HG03103 (cell line): ENCODE measurements around the gene MS4A15.
"Not testable (repeated sequence)": the region's sequence is repeated elsewhere in the genome, so short reads cannot be mapped to it uniquely, and the experiment has no call there.

Source experiments
- ATAC-seq: cut with Tn5 transposase; IDR thresholded peaks from one replicate; pipeline ENCODE4 v1.9.1; 2021; ENCODE audit warnings: low read depth; ENCODE audit not compliant: unreplicated experiment

Gene MS4A15

DNA sequence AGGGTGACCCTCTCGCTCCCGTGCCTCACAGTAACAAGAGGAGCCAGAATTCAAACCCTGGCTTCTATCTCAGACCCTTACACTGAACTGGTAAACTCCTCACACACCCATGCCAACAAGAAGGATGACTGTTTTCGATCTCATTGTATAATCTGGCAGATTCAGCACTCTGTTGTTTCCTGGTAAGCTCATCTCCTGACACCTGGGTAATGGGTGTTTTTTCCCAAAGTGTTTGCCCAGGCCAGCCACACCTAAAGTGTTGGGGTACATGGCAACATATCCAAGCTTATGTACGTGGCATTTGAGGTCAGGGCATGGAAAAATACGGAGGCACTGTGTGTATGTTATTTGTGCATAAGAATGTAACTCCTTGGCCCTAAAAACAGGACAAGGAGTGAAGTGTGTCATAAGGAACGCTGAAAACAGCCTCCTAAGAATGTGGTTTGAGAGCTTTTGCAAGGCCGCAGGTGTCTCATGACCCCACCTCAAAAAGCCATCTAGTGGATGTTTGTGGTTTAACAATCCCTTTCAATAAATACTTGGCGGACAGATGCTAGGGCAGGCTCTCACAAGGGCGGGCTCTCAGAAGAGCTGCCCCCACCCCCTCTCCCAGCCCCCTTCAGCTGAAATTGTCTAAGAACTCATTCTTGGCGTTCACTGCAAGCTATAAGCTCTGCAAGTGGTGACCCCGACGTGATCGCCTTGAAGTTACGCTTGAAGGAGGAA is at the start of gene MS4A15:
TSS of gene MS4A15 (plus strand) at position 561 of the 726 bp plus-strand sequence. CDS start 6,867 bp downstream, outside the sequence.
- no peak for ATAC-seq

- ATAC-seq: no peak
Observed at GRCh38 chr11:60706931-60707330, 49.7 kb upstream of the MS4A15 start.

GRCh38 chr11:60710482-60710881 is 46.2 kb upstream of the MS4A15 start:
- ATAC-seq: no peak

DNA sequence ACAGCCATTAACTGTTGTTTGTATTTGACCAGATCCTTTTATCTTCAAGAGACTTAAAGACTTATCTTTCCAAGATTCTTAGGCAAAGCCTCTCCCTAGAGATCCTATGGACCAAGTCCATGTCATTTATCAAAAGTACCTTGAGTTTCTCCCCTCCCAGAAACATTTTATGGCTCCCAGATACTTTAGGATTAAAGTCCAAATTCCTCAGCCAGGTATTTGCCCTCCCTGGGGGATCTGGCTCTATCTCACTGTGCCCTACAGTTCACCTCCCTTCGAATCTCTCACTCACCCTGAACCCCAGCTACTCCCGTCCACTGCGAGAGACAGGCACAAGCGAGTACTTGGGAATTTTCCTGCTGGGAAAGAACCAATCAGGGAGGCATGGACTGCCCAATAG is 45.4 kb upstream of the MS4A15 start:
- ATAC-seq: no peak

DNA sequence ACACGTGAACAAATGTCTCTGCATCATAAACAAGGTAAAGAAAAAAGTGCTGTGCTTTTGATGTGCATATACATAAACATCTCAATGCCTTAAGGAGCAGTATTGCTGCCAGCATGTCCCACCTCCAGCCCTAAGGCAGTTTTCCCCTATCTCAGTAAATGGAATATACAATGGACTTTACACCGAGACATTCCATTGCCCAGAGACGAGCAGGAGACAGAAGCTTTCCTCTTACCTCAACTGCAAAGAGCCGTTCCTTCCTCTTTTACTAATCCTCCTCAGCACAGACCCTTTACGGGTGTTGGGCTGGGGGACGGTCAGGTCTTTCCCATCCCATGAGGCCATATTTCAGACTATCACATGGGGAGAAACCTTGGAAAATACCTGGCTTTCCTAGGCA is 43.2 kb upstream of the MS4A15 start:
- not testable (repeated sequence) for ATAC-seq

DNA sequence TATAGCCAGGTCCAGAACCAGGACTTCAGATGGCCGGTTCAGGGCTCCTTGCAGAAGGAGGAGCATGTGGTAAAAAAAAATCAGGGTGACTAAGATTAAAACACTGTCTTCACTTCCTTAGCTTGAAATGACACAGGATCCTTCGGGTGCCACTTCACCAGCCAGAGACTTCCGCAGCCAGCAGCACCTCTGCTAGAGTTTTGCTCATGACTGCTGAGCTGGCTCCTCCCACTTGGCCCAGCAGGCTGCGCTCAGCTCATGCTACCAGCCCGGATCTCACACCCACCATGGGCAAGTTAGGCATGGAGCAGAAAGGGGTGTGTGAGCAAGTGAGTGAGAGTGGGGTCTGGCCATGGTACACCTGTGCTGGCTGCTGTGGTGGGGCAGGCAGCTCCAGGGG is 38.7 kb upstream of the MS4A15 start:
- ATAC-seq: no peak

- ATAC-seq: no peak
Observed at GRCh38 chr11:60718524-60719316, 37.9 kb upstream of the MS4A15 start.

DNA sequence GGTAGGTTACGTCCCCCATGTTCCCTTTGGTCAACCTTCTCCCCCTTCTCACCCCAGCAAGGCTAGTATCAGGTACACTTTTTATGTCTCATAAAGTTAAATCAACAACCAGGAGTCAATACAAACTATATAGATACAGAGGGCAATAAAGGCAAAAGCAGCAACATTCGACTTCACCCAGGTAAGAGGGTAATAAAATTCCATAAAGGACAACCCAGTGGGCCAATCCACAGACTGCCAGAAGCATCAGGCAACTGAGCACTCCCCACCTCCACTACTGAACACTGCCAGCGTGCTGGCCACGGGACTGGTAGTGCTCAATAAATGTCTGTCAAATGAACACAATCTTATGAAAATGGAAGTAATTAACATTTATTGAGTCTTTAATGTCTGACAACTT is 37.3 kb upstream of the MS4A15 start:
- ATAC-seq: no peak

GRCh38 chr11:60720460-60720859 is 36.2 kb upstream of the MS4A15 start:
- no peak for ATAC-seq

DNA sequence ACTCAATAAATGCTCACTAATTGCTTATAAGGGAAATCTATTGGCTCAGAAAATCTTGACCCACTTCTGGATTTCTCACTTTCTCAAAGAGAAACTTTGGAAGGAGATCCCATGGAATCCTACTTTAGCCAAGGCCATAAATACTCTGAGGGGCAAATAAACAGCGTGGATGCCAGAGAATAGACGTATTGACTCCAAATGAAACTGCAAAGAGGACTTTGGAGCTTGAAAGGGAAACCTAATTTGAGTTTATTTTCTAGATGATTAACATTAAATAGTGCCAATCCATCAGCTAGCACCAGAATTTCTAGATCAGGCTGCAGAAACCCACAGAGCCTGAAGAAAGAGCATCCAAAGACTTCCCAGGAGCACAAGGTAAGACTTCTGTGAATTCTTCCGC is 32.2 kb upstream of the MS4A15 start, which contains the start of gene MS4A18:
TSS of gene MS4A18 (plus strand) at position 301 of the 400 bp plus-strand sequence.
- ATAC-seq: no peak

- ATAC-seq: no peak
Observed at GRCh38 chr11:60725592-60725991, 31.1 kb upstream of the MS4A15 start.

- no peak for ATAC-seq
Observed at GRCh38 chr11:60731586-60731985, 25.1 kb upstream of the MS4A15 start.

- no peak for ATAC-seq
Observed at GRCh38 chr11:60734279-60734678, 22.4 kb upstream of the MS4A15 start.

- ATAC-seq: no peak
Observed at GRCh38 chr11:60739114-60739513, 17.6 kb upstream of the MS4A15 start.

- no peak for ATAC-seq
Observed at GRCh38 chr11:60740573-60740972, 16.1 kb upstream of the MS4A15 start.

- no peak for ATAC-seq
Observed at GRCh38 chr11:60741421-60741820, 15.2 kb upstream of the MS4A15 start.

- ATAC-seq: no peak
Observed at GRCh38 chr11:60743058-60743457, 13.6 kb upstream of the MS4A15 start.

GRCh38 chr11:60744114-60744513 is 12.6 kb upstream of the MS4A15 start:
- no peak for ATAC-seq

DNA sequence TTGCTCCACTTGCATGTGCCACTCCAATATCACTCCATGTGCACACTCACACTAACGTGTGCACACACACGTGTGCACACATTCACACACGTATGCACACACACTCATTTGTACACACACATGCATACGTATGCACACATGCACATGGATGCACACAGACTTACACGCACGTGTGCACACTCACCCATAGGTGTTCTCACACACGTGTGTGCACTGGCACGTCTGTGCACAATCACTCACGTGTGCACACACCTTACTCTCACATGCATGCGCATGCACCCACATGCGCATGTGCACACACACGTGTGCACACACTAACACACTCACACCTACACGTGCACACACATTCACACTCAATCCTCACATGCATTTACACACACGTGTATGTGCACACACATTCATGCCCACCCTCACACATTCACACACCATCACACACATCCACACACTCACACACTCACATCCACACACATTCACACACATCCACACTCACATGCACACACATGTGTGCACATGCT is 9.3 kb upstream of the MS4A15 start:
- ATAC-seq: no peak

DNA sequence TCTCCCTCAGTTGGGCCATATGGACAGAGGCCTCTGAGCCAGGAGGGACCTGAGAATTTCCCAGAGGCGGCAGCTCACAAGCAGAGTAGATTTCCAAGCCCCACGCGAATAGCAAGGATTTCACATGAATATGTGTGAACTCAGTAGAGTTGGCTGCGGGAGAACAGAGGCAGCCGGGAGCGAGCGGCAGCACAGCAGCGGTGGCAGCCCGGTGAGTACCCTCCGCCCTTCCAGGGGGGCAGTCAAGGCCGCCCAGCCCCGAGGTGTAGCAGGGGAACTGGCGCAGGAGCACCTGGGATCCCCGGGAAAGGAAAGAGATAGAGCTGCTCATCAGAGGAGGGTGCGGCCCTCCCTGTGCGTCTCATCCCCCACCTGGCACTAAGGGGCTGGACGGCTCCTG is 8.4 kb upstream of the MS4A15 start:
- no peak for ATAC-seq

DNA sequence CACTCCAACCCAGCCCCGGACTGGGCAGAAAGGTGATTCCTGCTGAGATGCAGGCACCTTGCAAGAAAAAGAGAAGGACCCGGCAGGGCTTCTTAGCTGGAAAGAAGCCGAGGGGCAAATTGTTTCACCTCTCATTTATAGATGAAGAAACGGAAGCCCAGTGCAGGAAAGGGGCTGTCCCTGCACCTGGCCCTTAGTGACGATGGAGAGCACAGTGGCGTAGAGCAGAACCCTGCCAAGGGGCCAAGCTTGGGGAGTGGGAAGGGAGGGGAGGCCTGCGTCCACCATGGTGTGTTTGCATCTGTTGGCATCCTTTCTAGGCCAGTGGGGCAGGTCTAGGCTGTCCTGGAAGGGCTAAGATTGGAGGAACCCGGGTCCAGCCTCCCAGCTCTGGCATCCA is 7.8 kb upstream of the MS4A15 start:
- no peak for ATAC-seq

- ATAC-seq: no peak
Observed at GRCh38 chr11:60750911-60751310, 5.8 kb upstream of the MS4A15 start.
